HG03139 (cell line): Measurements from ENCODE around the gene PPP1CC.
"Not testable (repeated sequence)": the region's sequence is repeated elsewhere in the genome, so short reads cannot be mapped to it uniquely, and the experiment has no call there.

ENCODE experiments used
- ATAC-seq: cut with Tn5 transposase; IDR thresholded peaks from one replicate; pipeline ENCODE4 v1.9.1; 2021; ENCODE audit not compliant: unreplicated experiment

PPP1CC gene

GRCh38 chr12:110726708-110727369 is 15.9 kb downstream of the PPP1CC start:
- ATAC-seq: no peak

- ATAC-seq: no peak
Observed at GRCh38 chr12:110726028-110726427, 16.7 kb downstream of the PPP1CC start.

- no peak for ATAC-seq
Observed at GRCh38 chr12:110725267-110725666, 17.4 kb downstream of the PPP1CC start.

- ATAC-seq: not testable (repeated sequence)
Observed at GRCh38 chr12:110722892-110723291, 19.8 kb downstream of the PPP1CC start.

- no peak for ATAC-seq
Observed at GRCh38 chr12:110721570-110721969, 21.1 kb downstream of the PPP1CC start.

GRCh38 chr12:110720516-110720915 is 22.2 kb downstream of the PPP1CC start:
- ATAC-seq: no peak

- ATAC-seq: no peak
Observed at GRCh38 chr12:110718222-110718908, 24.3 kb downstream of the PPP1CC start.

- no peak for ATAC-seq
Observed at GRCh38 chr12:110717037-110717436, 25.7 kb downstream of the PPP1CC start.

GRCh38 chr12:110708917-110709316 is 33.8 kb downstream of the PPP1CC start:
- ATAC-seq: no peak

GRCh38 chr12:110705309-110705708 is 37.4 kb downstream of the PPP1CC start:
- ATAC-seq: no peak

GRCh38 chr12:110704750-110705149 is 37.9 kb downstream of the PPP1CC start:
- no peak for ATAC-seq

- ATAC-seq: no peak
Observed at GRCh38 chr12:110704231-110704630, 38.5 kb downstream of the PPP1CC start.

GRCh38 chr12:110702081-110702480 is 40.6 kb downstream of the PPP1CC start:
- no peak for ATAC-seq

- no peak for ATAC-seq
Observed at GRCh38 chr12:110699591-110700445, 42.9 kb downstream of the PPP1CC start.

GRCh38 chr12:110698171-110698902 is 44.4 kb downstream of the PPP1CC start:
- peak; percentile 77 for ATAC-seq

- ATAC-seq: no peak
Observed at GRCh38 chr12:110697236-110697635, 45.5 kb downstream of the PPP1CC start.

GRCh38 chr12:110696283-110696682 is 46.4 kb downstream of the PPP1CC start:
- ATAC-seq: no peak

- no peak for ATAC-seq
Observed at GRCh38 chr12:110694330-110694901, 48.3 kb downstream of the PPP1CC start.

- ATAC-seq: no peak
Observed at GRCh38 chr12:110693731-110694130, 49.0 kb downstream of the PPP1CC start.

- no peak for ATAC-seq
Observed at GRCh38 chr12:110690127-110690430, 52.6 kb downstream of the PPP1CC start.
